H1 (cell line): Measurements from ENCODE around the gene KIAA1143. TPM values are rescaled to one million over a fixed set of nuclear protein-coding genes. Genes with fewer than 3 reads are reported as not detected.

Experiments used
- CTCF ChIA-PET: fragments of 300-600 bp; sonication (Branson Sonifier 250); formaldehyde crosslinking; loops from one replicate; lab custom pipeline; 2021; ENCODE audit not compliant: partially characterized antibody; lab: Charles Lee
- POLR2A ChIA-PET: fragments of 300-600 bp; sonication (Branson Sonifier 250); formaldehyde crosslinking; loops from one replicate; lab custom pipeline; 2021; ENCODE audit warnings: inconsistent platforms; ENCODE audit not compliant: partially characterized antibody; lab: Charles Lee
- DNase-seq, 2 experiments: peaks; one replicate each; pipeline versions ENCODE4 v3.0.0 to v3.0.0-alpha.2; 2010 to 2022; ENCODE audit warnings: low spot score in 2 of 2, low read depth in 1 of 2, mixed read lengths in 1 of 2
- FAIRE-seq: peaks from 2 replicates; lab custom pipeline; 2011; peaks lifted over from hg19 to GRCh38; lab: Jason Lieb, UNC
- H2AFZ ChIP-seq: 2 replicates; pipeline ENCODE4 v1.8.1; 2012; ENCODE audit warnings: low read length, inconsistent platforms
- H2AK5ac ChIP-seq: 2 replicates; pipeline ENCODE4 v1.6.1; 2013; ENCODE audit warnings: low read depth, low read length
- H2BK120ac ChIP-seq: replicated peaks from 2 replicates; pipeline ENCODE3; 2013; ENCODE audit warnings: low read depth, low read length, inconsistent platforms
- H2BK12ac ChIP-seq: 2 replicates; pipeline ENCODE4 v1.6.1; 2013; ENCODE audit warnings: low read depth, low read length
- H2BK15ac ChIP-seq: 2 replicates; pipeline ENCODE4 v1.6.1; 2013; ENCODE audit warnings: low read length
- H2BK20ac ChIP-seq: 2 replicates; pipeline ENCODE4 v1.6.1; 2013; ENCODE audit warnings: low read length
- H2BK5ac ChIP-seq: 2 replicates; pipeline ENCODE4 v1.6.1; 2013; ENCODE audit warnings: low read depth, low read length
- H3K14ac ChIP-seq: 2 replicates; pipeline ENCODE4 v1.6.1; 2013; ENCODE audit warnings: inconsistent platforms; ENCODE audit not compliant: insufficient read length
- H3K18ac ChIP-seq: 2 replicates; pipeline ENCODE4 v1.6.1; 2013; ENCODE audit warnings: low read length; ENCODE audit errors: extremely low read depth
- H3K23ac ChIP-seq: 2 replicates; pipeline ENCODE4 v1.6.1; 2013; ENCODE audit warnings: inconsistent platforms; ENCODE audit not compliant: insufficient read length
- H3K23me2 ChIP-seq: 2 replicates; pipeline ENCODE4 v1.6.1; 2013; ENCODE audit warnings: low read depth, low read length
- H3K27ac ChIP-seq: 2 replicates; pipeline ENCODE4 v1.6.1; 2011; ENCODE audit warnings: low read depth, low read length, inconsistent platforms
- H3K27me3 ChIP-seq, 4 experiments: replicated peaks in 1 of 4; 1 replicate in 1 of 4; 2 replicates in 3 of 4; pipeline versions ENCODE4 v1.6.1 to v1.8.1; 2011 to 2013; ENCODE audit warnings: low read length in 3 of 4, mild to moderate bottlenecking in 3 of 4, inconsistent platforms in 2 of 4, mixed read lengths in 2 of 4, moderate library complexity in 1 of 4; ENCODE audit not compliant: control insufficient read depth in 3 of 4, insufficient read depth in 3 of 4; ENCODE audit errors: extremely low read depth in 1 of 4
- H3K36me3 ChIP-seq, 4 experiments: 2 replicates each; pipeline versions ENCODE4 v1.6.1 to v1.8.1; 2011 to 2013; ENCODE audit warnings: mild to moderate bottlenecking in 4 of 4, low read length in 3 of 4, moderate library complexity in 2 of 4, control low read depth in 1 of 4, inconsistent platforms in 1 of 4; ENCODE audit not compliant: insufficient read depth in 4 of 4, control insufficient read depth in 2 of 4
- H3K4ac ChIP-seq: replicated peaks from 2 replicates; pipeline ENCODE3; 2013; ENCODE audit warnings: low read length, low read depth, mixed read lengths, inconsistent platforms; ENCODE audit not compliant: insufficient read length
- H3K4me1 ChIP-seq, 4 experiments: replicated peaks in 1 of 4; 1 replicate in 1 of 4; 2 replicates in 3 of 4; pipeline versions ENCODE4 v1.6.1 to v1.8.1; 2011 to 2013; ENCODE audit warnings: low read length in 3 of 4, inconsistent platforms in 2 of 4, mixed read lengths in 1 of 4; ENCODE audit not compliant: insufficient read depth in 4 of 4, control insufficient read depth in 3 of 4
- H3K4me2 ChIP-seq, 2 experiments: 2 replicates each; pipeline versions ENCODE4 v1.6.1 to v1.8.1; 2011 to 2013; ENCODE audit warnings: low read depth in 2 of 2, low read length in 2 of 2, control low read depth in 1 of 2, inconsistent platforms in 1 of 2, mild to moderate bottlenecking in 1 of 2; ENCODE audit not compliant: insufficient read depth in 1 of 2
- H3K4me3 ChIP-seq, 4 experiments: fragments of 200-600, 300-600 bp in 1 of 4; sonication (generic), shearing (Covaris generic), sonication (Bioruptor Twin) in 1 of 4; 2 replicates each; pipeline versions ENCODE4 v1.5.1 to v1.8.1; 2011 to 2016; ENCODE audit warnings: low read length in 4 of 4, low read depth in 3 of 4, control low read depth in 2 of 4, inconsistent platforms in 2 of 4, mild to moderate bottlenecking in 2 of 4, mixed read lengths in 1 of 4, moderate library complexity in 1 of 4; ENCODE audit not compliant: insufficient read depth in 2 of 4; ENCODE audit errors: extremely low read depth in 1 of 4
- H3K56ac ChIP-seq: replicated peaks from 2 replicates; pipeline ENCODE3; 2013; ENCODE audit warnings: low read depth, mild to moderate bottlenecking, mixed read lengths, low read length, inconsistent platforms; ENCODE audit not compliant: insufficient read length
- H3K79me1 ChIP-seq: 2 replicates; pipeline ENCODE4 v1.6.1; 2013; ENCODE audit warnings: low read depth, low read length, control low read depth
- H3K79me2 ChIP-seq, 2 experiments: 2 replicates each; pipeline versions ENCODE4 v1.6.1 to v1.8.1; 2012 to 2013; ENCODE audit warnings: low read length in 2 of 2, mild to moderate bottlenecking in 2 of 2, inconsistent platforms in 1 of 2; ENCODE audit not compliant: insufficient read depth in 2 of 2, control insufficient read depth in 1 of 2
- H3K9ac ChIP-seq, 4 experiments: replicated peaks in 1 of 4; 1 replicate in 1 of 4; 2 replicates in 3 of 4; pipeline versions ENCODE4 v1.6.1 to v1.8.1; 2011 to 2013; ENCODE audit warnings: low read depth in 3 of 4, low read length in 3 of 4, control low read depth in 2 of 4, mild to moderate bottlenecking in 2 of 4, moderate library complexity in 2 of 4, inconsistent platforms in 1 of 4; ENCODE audit errors: extremely low read depth in 1 of 4
- H3K9me3 ChIP-seq, 2 experiments: 2 replicates each; pipeline versions ENCODE4 v1.6.1 to v1.8.1; 2012 to 2013; ENCODE audit warnings: mild to moderate bottlenecking in 2 of 2, moderate library complexity in 2 of 2, control low read depth in 1 of 2, inconsistent platforms in 1 of 2, low read depth in 1 of 2, low read length in 1 of 2, mixed read lengths in 1 of 2; ENCODE audit not compliant: insufficient read depth in 2 of 2
- H4K20me1 ChIP-seq, 2 experiments: replicated peaks in 1 of 2; 2 replicates each; pipeline versions ENCODE3 to v1.8.1; 2011 to 2013; ENCODE audit warnings: inconsistent platforms in 2 of 2, low read length in 2 of 2, mild to moderate bottlenecking in 1 of 2; ENCODE audit not compliant: insufficient read depth in 2 of 2, control insufficient read depth in 1 of 2
- H4K5ac ChIP-seq: 2 replicates; pipeline ENCODE4 v1.6.1; 2013; ENCODE audit warnings: low read length, low read depth, mixed read lengths, inconsistent platforms; ENCODE audit not compliant: insufficient read length
- H4K8ac ChIP-seq: 2 replicates; pipeline ENCODE4 v1.8.0; 2013; ENCODE audit warnings: mild to moderate bottlenecking, moderate library complexity, low read length, inconsistent platforms; ENCODE audit not compliant: insufficient read depth; ENCODE audit errors: extremely low read depth
- H4K91ac ChIP-seq: replicated peaks from 2 replicates; pipeline ENCODE3; 2013; ENCODE audit warnings: low read length, mixed read lengths, inconsistent platforms; ENCODE audit not compliant: insufficient read length
- CTCF ChIP-seq, 3 experiments: IDR thresholded peaks; 1 replicate in 2 of 3; 2 replicates in 1 of 3; pipeline versions ENCODE4 v1.5.1 to v1.6.1; 2011; ENCODE audit warnings: low read length in 3 of 3, mild to moderate bottlenecking in 3 of 3, inconsistent platforms in 2 of 3, low read depth in 1 of 3, moderate library complexity in 1 of 3; ENCODE audit not compliant: insufficient read depth in 1 of 3; ENCODE audit errors: control extremely low read depth in 1 of 3
- RAD21 ChIP-seq, 2 experiments: IDR thresholded peaks in 1 of 2; conservative IDR thresholded peaks in 1 of 2; 2 replicates each; pipeline ENCODE4 v1.6.1; 2011; ENCODE audit warnings: low read depth in 2 of 2, low read length in 2 of 2, improper control_type of control experiment in 1 of 2, inconsistent platforms in 1 of 2, mild to moderate bottlenecking in 1 of 2, moderate library complexity in 1 of 2
- TAF1 ChIP-seq: IDR thresholded peaks from 2 replicates; pipeline ENCODE4 v1.6.1; 2011; ENCODE audit warnings: mild to moderate bottlenecking, low read depth, low read length
- WGBS, 2 experiments: shearing (Covaris generic) in 1 of 2; methylation state at CpG; one replicate each; pipeline versions ENCODE4 v1.1.6 to v1.1.7; 2013 to 2015; ENCODE audit warnings: low lambda C conversion rate in 2 of 2, mixed read lengths in 2 of 2, inconsistent platforms in 1 of 2, low coverage in 1 of 2, missing lambda C conversion rate in 1 of 2; ENCODE audit not compliant: insufficient replicate concordance in 2 of 2, insufficient coverage in 1 of 2, insufficient read length in 1 of 2; ENCODE audit errors: extremely low coverage in 1 of 2, missing lambda C conversion rate in 1 of 2; 5-methylcytosine and 5-hydroxymethylcytosine counted together
- polyA plus RNA-seq, 7 experiments: library from polyadenylated mRNA; depleted of rRNA in 3 of 7; stranded (reverse) in 5 of 7; unstranded in 2 of 7; fragments of >200 nt in 5 of 7; fragments of 200-250 nt in 2 of 7; gene quantifications; 1 replicate in 5 of 7; 2 replicates in 1 of 7; 4 replicates in 1 of 7; pipeline versions ENCODE4 v1.2.1 to v1.2.3, GENCODE V29; 2011 to 2013; ENCODE audit warnings: missing spikeins in 2 of 7, mixed read lengths in 2 of 7
- total RNA-seq: library from RNA; stranded (reverse); fragmentation: NEBNext Ultra II Directional; extraction: Animal tissue kit (Norgen Biotek cat#: 25700); gene quantifications from 2 replicates; pipeline ENCODE4 v1.2.1, GENCODE V29; 2021

KIAA1143 gene
- total and polyA plus RNA-seq, 2 of the 8 experiments (the other 6 are each of a cell fraction or from before 2014, with no cell fraction given), result 16.2 to 67.2 TPM

- Histone ChIP-seq H2AFZ (no peak overlapping the region), H3K27me3 (no peaks in the 10 kb centered on the region), H2BK5ac (no peak overlapping the region), H4K91ac (no peak overlapping the region), H3K36me3 (peaks cover 7 to 48% (median 22%) of the 10 kb centered on the region in 4 experiments), H3K23me2 (no peaks in the 10 kb centered on the region)
- CTCF ChIA-PET, result interaction anchor here (0.7 to 2.1 kb wide), 5 partner anchors 10 to 19 kb away, joined by 3 to 7 read pairs (median 4); no protein-coding TSS in a partner anchor
- TF ChIP-seq TAF1 (no peak), CTCF (IDR thresholded peaks at IDR 0.05; ENCODE audit: control extremely low read depth in 1 of 3, insufficient read depth in 1 of 3, low read depth in 1 of 3, low read length in 3 of 3) (peak in 1 of 3 experiments; percentile 20; a peak in 1 of 4 replicates), RAD21 (IDR thresholded peaks at IDR 0.05 in 1 of 2, conservative IDR thresholded peaks at IDR 0.05 in 1 of 2; ENCODE audit: low read depth in 2 of 2, low read length in 2 of 2) (0 out of 4 replicates have a peak, but pooled peaks of 1 of the 2 experiments have one; percentile 7)
- TF ChIP-seq, all 59 proteins: peak for 2
- DNase-seq (no peak), FAIRE-seq (peak; percentile 58)
- no peaks in the 10 kb centered on the region for H4K20me1 ChIP-seq
- no peak overlapping the region for H3K27ac ChIP-seq
- H2BK12ac ChIP-seq, result no peak overlapping the region
- H4K5ac ChIP-seq, result no peak overlapping the region
- no peak overlapping the region for H2BK15ac ChIP-seq
- no peak overlapping the region for H3K23ac ChIP-seq
- H3K79me2 ChIP-seq, result no peaks in the 10 kb centered on the region
- no peak overlapping the region for H3K9ac ChIP-seq
- no peak overlapping the region for H3K4me3 ChIP-seq
- no peak overlapping the region for H2AK5ac ChIP-seq
- no peak overlapping the region for H3K14ac ChIP-seq
- H3K4me1 ChIP-seq, result no peaks in the 10 kb centered on the region
- WGBS, 2 experiments, result 97% methylated on average over 2 of the region's 2 CpGs; no CpG with 5 or more reads in 1 of the 2 experiments
- H3K56ac ChIP-seq, result no peak overlapping the region
- H2BK20ac ChIP-seq, result no peak overlapping the region
- H3K79me1 ChIP-seq, result no peaks in the 10 kb centered on the region
- no peak overlapping the region for H3K18ac ChIP-seq
- POLR2A ChIA-PET, result no interaction called here
- no peak overlapping the region for H3K4ac ChIP-seq
- H4K8ac ChIP-seq, result no peak overlapping the region
- no peak overlapping the region for H2BK120ac ChIP-seq
- no peak overlapping the region for H3K4me2 ChIP-seq
- no peaks in the 10 kb centered on the region for H3K9me3 ChIP-seq
Observed at GRCh38 chr3:44805960-44806359, 44.5 kb upstream of the KIAA1143 start.
